ENCODE data around the gene HDAC4.
"Not testable (repeated sequence)": the region's sequence is repeated elsewhere in the genome, so short reads cannot be mapped to it uniquely, and the experiment has no call there.

Gene HDAC4

DNA sequence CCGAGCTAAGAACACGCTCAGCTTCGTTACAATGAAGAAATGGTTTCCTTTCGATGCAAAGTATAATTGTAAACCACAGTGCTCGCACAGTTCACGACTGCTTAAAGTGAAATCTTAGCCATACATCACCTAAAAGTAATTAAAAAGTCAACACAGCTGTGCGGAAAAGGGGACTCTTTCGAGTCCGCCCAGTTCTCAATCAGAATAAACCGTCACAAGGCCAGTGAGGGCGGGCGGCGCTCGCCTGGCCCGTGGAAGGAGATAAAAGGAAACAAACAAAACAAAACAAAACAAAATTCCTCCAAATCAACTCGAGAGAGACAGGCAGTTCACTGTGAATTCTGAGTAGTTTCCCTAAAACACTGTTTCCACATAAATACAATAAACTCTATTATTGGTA is 352.1 kb downstream of the HDAC4 start:
- DNase-seq = no peak

DNA sequence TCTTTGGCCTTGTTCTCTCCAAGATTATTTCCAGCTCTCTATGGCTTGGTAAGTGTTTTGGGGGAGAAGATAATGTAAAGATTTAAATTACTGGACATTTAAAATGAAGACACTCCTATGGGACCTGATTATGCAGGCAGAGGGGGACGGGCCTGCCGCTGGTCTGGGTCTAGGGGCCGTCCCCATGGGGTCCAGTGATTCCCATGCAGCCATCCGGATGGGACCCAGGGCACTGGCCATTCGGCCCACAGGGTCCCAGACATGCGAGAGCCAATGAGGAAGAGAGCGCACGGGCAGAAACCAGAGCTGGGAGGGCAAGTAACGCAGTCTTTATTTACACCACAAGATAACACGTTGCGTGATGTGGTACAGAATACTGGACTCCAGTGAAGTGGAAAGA is 353.0 kb downstream of the HDAC4 start:
- DNase-seq = no peak

DNA sequence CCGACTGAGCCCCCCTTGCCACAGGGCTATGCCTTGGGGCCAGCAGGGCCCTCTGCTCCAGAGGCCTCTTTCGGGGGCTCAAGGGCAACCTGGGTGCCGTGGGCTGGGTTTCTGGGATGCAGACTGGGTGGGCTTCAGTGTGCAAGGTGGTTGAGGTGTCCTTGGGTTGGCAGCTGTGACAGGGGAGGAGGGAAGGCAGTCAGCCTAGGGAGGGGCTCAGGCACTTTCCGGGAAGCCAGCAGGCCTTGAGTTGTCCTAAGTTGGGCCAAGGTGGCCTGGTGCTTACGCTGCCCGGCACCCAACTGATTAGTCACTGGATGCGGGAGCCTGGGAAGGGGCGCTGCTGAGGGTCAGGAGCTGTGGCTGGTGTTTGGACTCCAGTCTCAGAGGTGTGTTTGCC is 353.4 kb downstream of the HDAC4 start:
- no peak for DNase-seq

DNA sequence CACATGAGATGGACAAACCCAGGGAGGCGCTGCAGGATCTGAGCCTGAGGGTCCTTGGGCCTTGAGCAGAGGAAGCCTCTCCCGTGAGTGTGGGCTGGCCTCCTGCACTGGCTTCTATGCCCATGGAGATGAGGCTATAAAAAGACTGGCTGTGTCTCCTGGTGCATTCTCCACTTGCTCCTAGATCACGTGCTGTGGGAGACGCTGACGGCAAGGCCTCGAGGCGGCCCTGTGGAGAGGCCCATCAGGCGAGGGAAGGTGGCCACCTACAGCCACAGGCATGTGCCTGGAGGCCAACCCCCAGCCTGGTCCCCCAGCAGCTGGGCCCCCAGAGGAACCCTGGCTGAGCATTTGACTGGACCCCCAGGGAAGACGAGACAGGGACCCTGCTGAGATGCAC is 354.0 kb downstream of the HDAC4 start:
- no peak for DNase-seq

DNA sequence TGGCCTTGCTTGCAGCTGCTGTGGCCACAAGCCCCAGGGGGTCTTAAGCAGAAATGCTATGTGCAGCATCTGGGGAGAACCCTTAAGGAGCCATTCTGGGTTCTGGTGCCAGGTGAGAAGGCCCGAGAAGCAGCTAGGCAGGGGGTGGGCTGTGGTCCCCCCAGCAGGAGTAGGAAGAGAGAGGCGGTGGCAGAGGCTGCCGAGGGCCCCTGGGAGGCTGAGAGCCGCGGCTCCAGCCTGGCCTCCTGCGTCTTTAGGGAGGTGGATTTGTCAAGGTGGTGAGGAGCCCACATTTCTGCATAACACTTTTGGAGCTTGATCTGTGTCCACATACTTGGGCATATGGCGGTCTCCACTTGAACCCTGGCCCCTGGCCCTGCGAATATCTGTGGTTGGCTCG is 356.5 kb downstream of the HDAC4 start:
- no peak for DNase-seq

DNA sequence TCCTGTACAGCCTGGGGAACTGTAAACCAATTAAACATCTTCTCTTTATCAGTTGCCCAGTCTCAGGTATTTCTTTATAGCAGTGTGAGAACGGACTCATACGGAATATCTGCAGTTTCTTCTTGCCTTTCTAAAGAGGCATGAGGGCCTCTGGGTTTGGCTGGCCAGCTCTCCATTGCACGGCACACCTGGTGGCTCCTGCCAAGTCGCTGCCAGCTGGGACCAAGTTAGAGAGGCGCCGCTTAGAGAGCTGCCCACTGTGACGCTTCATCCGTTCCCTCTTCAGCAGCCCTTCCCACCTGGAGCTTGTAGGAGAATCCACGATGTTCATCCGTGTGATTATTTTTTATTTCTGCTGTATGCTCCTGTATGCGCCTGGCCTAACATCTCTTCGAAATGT is 357.5 kb downstream of the HDAC4 start:
- DNase-seq = no peak

DNA sequence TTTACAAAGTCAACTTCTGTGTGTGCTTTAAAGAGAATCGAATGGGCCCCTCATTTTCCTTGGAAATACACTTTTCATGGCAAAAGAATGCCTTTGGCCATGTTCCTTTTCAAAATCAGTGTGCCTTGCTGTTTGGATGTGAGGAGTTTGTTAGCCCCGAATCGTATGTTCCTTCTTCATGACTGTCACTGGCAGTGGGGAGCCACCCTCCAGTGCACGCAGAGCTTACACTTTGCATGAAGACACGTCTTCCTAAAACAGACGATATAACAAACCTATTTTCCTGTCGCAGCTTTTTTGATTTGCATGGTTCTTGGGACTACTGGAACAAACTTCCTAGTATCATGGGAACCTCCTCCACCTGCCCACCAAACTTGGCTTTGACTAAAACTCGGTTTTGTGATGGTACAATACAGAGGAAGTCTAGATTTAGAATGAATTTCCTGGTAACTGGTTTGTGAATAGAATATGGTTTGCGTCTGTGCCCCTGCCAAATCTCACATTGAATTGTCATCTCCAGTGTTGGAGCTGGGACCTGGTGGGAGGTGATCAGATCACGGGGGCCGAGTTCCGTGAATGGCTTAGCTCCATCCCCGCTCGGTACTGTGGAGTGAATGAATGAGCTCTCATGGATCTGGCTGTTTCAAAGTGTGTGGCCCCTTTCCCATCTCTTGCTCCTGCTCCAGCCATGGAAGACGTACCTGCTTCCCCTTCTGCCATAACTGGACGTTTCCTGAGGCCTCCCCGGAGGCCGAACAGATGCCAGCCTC is 358.1 kb downstream of the HDAC4 start:
- no peak for DNase-seq

DNA sequence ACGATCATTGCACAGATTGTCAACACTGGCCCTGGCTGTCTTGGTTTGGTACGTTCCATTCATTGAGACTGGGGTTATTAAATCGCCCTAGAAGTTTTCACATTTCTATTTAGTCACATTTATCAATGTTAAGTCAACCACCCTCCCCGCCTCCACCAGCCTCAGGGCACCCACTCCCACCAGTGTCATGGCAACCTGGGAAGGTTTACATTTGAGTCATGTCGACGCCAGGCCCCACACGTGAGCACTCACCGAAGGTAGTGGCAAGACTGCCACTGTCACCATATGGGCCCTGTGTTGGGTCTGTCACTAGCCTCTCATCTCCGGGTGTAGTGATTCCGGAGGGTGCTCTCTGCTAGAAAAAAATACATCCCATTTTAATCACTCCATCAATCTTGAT is 358.8 kb downstream of the HDAC4 start:
- no peak for DNase-seq

DNA sequence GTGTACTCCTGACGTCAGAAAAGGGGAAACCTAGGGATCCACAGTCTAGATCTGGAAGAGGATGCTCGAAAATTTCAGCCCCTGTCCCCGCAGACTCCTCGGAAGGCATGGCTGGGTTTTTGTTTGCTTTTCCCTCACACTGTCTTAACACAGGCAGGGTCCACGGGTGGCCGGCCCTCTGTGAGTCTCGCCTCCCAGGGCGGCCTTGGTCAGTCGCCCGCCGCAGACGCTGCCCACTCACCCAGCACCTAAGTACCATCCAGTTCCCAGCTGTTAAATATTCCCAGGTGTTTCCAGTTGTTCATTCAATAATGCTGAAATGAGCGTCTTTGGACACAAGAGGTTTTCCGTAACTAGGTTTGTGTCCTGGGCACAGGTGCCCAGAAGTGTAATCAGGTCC is 359.8 kb downstream of the HDAC4 start:
- DNase-seq = no peak

DNA sequence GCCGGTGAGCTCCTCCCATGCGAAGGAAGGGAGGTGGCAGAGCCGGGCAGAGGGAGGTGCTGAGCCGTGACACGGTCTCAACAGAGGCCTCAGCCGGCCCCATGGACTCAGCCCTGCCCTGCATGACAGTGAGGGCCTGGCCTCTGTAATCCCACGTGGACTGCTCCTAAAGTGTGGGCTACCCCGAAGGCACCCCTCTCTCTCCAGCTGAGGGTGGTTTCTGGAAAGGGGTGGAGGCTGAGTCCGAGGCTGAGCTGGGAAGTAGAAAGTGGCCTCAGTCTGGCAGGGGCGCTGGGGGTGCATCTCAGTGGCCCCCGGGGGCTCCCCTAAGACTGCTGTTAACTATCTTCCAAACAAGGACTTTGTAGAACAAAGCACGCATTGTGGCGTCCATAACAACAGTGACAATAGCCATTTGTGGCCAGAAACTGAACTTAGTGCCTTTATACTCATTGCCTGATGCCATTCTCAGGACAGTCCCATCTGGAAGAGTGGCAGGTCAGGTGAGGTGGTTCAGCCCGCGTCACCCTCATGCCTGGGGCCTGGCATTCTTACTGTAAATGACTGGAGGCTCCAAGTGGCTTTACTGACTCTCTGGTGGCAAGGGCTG is 360.6 kb downstream of the HDAC4 start:
- no peak for DNase-seq

DNA sequence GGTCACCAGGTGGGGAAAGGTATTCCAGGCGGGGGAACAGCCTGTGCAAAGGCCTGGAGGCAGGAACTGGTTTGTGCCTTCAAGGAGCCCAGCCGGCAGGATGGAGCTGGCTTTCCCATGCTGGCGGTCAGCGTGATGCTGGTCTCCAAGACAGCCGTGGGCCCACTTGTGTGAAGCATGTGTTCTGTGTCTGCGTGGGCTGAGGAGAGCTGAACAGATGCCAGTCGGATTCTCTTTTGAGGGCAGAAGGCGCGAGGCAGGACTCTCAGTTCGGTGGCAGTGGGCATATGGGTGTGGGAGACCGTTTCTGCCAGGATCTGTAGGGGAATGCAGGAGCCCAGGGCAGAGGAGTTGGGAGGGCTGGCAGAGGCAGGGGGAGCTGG is 361.4 kb downstream of the HDAC4 start:
- no peak for DNase-seq

DNA sequence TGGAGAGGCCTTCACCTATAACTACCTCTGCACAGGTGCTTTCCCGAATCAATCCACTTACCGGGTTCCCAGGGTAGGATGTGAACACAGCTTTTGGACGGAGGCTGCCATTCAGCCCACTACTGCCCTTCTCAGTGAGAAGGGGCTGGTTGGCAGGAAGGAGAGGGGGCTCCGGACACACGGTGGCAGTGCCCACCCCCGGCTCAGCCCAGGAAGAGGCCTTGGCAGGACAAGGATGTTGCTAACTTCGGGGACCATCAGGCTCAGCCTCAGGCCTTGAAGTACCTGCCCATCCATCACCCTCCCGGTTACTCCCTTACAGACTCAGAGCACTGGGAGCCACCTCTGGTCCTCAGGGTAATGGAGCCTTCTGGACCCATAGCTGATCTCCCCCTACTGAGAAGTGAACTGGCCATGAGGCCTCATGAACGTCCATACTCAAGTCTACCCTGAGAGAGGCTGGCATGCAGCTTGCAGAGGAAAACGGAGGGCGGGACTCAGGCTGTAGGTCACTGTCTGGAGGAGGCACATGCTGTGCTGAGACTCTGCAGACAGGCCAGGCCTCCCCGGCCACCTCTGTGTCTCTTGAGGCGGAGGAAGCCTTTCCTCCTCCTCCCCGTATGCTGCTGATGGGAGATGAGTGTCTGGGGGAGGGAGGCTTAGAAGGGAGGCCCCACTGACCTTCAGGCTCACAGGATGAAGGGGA is 361.9 kb downstream of the HDAC4 start:
- no peak for DNase-seq

DNA sequence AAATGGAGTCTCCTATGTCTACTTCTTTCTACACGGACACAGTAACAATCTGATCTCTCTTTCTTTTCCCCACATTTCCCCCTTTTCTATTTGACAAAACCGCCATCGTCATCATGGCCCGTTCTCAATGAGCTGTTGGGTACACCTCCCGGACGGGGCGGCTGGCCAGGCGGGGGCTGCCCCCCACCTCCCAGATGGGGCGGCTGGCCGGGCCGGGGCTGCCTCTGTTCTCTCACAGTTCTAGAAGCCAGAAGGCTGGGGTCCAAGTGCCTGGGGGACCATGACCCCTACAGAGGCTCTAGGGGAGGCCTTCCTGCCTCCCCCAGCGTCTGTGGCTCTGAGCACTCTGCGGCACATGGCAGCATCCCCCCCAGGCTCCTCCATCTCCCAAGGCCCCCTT is 362.5 kb downstream of the HDAC4 start:
- DNase-seq = not testable (repeated sequence)

DNA sequence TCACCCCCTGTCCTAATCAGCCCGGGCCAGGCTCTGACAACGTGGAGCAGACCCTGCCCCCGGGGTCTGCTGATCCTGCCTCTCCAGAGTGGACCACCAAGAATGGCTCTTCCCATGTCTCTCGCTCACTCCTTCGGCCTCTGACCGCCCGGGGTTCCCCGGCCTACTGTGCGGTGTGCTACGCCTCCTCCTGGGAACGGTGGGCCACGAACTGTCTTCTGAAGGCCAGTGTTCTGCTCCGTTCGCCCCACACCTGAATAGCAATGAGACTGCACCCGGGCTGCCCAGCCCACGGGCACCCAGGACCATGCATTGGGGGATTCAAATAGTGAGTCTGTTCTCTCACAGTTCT is 363.3 kb downstream of the HDAC4 start:
- no peak for DNase-seq

DNA sequence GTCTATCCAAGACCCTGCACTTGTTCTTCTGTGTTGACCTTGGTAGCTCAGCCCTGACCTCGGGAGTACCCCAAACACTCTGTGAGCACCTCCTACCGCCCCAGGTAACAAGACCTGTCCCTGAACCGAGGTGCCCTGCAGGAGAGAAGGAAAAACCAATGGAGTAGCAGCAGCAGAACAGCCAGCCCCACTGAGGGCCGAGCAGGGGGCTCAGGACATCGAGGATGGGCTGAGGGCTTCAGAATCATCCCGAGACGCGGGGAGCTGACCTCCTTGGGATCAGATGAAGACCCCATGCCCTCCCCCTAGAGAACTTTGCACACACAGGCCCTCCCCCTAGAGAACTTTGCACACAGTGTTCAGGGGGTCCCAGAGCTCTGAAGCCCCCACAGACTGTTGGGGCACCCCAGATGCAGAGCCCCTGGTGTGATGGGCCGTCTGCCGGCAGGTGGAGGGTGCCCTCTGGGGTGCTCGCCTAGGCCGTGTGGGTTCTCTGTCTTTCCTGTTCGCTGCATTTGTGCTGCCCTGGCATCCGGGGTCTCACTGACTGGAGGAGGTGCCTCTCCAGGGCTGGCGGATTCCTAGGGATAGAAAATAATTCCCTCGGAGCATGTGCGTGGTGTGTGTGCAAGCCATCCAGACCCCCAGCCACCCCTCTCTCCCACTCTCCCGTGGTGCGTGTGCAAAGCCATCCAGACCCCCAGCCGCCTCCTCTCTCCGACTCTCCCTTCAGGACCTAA is 363.8 kb downstream of the HDAC4 start:
- no peak for DNase-seq

DNA sequence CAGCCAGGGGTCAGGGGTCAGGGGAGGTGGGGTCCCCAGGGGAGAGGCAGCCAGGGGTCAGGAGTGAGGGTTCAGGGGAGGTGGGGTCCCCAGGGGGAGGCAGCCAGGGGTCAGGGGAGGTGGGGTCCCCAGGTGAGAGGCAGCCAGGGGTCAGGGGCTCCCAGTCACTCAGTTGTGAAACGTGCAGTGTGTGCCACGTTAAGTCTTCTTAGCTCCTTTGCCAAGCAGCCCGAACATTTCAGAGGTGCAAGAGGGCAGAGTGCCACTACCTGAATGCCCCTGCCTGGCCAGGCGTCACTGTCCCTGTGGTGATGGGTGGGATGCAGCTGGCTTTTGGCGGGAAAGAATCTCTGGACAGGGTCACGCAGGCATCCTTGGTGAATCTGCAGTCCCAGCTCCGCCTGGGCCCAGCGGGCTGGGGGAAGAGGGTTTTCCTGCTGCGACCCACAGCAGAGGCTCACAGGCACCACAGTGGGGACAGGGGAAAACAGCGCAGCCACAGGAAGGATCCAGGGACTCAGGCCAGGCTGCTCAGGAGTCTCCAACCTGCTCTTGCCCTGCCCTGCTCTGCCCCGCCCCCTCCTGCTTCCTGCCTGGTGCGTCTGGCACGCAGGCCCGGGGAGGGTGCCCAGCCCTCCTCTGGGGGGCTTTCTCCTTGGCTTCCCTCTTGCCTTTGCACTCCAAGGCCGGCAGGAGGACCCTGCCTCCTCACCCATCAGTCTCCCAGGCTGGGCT is 364.7 kb downstream of the HDAC4 start:
- DNase-seq = peak; percentile 19

DNA sequence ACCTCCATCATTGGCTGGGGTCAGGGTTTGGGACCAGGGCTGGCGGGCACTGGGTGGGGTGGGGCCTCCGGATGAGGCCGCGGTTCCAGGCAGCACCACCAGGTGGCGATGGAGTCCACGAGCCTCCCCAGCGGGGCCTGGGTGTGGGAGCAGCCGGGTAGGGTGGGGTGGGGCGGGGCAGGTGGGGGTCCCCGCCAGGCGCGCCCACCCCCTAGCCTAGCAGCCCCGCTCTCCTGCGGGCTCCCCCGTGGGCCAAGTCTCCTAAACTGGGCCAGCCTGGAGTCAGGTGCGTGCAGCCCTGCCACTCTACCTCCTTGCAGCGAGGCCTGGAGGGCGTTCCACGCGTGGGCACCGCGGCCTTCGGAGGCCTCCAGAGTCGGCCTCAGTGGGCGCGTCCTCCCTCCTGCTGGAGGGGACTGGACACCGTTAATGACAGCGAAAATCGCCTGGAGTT is 365.4 kb downstream of the HDAC4 start:
- DNase-seq = peak; percentile 3

DNA sequence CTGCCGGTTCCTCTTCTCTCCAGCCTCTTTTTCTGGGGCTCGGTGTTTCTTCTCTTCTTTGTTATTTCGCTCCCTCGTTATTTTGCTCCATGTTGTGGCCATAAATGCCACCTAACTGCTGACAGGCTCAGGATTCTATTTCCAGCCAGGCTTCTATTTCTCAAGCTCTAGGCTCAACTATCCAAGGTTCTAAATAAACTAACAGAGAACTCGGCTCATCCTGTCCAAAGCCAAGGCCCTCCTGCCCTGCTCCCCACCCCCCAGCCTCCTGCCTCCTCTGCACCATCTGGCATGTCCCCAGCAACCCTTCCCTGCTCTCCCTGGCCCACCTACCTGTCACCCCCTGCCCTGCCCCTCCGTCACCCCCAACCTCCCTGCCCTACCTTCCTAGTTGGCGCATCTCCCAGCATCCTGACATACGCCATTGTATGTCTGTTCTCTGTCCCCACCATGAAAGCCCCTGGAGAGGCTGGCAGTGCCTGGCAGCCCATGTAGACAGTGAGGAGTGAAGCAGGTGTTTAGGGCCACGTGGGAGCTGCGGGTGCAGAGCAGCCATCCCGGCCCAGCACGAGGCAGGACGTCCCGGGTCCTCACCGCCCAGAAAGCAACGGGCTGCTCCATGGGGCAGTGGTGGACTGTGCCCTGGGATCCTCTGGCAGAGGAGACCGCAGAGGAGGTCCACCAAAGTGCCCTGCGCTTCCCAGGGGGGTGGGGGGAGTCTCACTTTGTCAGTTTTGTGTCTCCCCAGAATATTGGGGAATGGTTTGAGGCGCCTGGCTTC is 366.1 kb downstream of the HDAC4 start:
- DNase-seq = no peak

DNA sequence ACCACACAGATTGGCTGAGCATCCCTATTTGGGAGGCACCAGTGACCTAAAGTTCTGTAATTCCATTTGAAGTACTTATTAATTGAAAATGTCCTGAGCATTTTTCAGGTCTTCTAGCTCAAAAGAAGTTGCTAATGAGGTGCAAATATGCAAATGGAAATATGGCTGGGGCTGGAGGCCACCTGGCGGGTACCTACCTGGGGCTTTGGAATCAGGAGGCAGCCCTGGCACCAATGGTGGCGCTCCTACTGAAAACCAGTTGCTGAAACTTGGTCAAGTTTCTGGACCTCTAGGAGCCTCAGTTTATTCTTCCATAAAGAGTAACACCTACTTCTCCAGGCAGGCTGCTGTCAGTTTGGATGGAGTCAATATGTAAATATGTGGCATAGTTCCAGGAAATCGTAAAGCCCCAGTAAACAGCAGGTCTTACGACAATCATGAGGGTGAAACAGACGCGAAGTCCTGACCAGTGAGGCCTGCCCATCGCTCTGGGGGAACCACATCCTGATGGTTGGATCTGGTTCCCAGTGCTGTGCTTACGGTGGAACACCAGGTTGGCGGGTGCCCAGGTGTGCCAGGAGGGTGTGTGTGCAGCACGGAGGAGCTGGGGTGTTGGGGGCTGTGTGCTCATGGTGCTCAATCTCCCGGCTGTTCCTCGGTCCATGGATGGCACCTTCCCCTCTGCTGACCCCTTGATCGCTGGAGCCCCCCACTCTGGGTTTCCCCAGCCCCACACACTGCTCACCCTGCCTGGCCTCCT is 366.8 kb downstream of the HDAC4 start:
- no peak for DNase-seq

DNA sequence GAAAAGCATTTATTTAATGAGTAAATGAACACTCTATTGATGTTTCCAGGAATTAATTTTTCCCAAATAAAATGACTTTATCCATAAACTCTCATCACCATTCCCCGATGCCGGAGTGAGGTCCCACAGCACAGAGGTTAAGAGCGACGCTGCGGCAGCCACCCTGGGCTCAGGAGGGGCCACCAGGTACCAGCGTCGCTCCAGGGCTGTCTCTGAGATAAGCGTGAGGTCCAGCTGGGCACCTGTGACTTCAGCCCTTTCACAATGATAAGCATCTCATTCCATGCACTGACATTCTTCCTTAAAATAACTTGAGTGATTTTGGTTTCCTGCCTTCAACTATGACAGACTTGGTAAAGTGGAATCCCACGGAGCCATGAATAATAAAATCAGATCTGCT is 370.9 kb downstream of the HDAC4 start:
- no peak for DNase-seq

DNA sequence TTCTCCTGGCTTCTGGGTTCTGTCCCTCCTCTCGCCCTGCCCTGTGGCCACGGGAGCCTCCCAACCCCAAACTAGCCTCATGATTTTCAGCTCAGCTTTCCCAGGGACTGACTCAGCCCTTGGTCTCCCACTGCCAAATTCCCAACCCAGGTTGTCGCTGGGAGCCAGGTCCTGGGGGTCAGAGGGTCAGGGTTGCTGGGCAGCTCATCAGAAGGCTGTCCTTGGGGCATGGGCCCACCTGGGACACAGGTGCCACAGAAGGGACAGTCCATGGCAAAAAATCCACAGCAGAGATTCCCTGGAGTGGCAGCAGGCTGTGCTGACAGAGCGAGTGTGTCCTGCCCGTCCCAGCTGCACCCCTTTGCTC is 372.6 kb downstream of the HDAC4 start:
- no peak for DNase-seq

Measured in DMS153 (cell line).